GM12865 (cell line): Measurements from ENCODE around the gene IL17REL.

ENCODE experiments used
- DNase-seq: peaks from one replicate; pipeline ENCODE4 v3.0.0; 2010; ENCODE audit warnings: low read depth
- H3K4me3 ChIP-seq: 2 replicates; pipeline ENCODE4 v1.5.1; 2011; ENCODE audit warnings: mild to moderate bottlenecking, low read depth, low read length, control low read depth
- TF ChIP-seq, protein P1 (sequence below): IDR thresholded peaks from 2 replicates; pipeline ENCODE4 v1.5.1; 2011; ENCODE audit warnings: low read length, control low read depth, low read depth, inconsistent platforms; ENCODE audit not compliant: insufficient read depth; ENCODE audit errors: missing control alignments

The IL17REL gene

DNA sequence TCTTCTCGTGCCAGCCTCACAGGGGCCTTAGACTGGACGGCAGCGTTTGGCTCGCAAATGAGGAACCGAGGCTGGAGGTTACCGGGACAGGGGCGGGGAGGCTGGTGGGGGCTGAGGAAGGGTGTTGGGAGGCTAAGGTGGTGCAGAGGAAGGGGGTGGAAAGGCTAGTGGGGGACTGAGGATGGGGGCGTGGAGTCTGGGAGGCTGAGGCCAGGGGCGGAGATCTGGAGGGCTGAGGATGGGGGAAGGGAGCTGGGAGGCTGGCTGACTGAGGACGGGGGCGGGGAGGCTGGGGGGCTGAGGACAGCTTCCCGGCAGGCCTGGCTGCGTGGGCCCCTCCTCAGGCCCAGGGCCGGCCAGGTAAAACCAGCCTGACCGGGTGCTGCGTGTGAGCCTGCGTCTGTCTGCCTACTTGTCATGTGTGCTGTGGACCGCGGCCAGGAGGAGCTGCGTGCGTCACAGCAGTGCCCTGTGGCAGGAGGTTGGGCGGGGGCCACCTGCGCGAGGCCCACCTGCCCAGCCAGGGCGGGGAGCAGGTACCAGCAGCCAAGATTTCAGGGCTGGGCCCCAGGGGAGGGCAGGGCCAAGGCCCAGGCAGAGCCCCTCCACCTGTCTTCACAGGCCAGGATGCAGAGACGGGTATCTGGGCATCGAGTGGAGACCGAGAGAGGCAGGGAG is 61.4 kb downstream of the IL17REL start:
- no peak overlapping the region for H3K4me3 ChIP-seq
- TF ChIP-seq, protein P1, sequence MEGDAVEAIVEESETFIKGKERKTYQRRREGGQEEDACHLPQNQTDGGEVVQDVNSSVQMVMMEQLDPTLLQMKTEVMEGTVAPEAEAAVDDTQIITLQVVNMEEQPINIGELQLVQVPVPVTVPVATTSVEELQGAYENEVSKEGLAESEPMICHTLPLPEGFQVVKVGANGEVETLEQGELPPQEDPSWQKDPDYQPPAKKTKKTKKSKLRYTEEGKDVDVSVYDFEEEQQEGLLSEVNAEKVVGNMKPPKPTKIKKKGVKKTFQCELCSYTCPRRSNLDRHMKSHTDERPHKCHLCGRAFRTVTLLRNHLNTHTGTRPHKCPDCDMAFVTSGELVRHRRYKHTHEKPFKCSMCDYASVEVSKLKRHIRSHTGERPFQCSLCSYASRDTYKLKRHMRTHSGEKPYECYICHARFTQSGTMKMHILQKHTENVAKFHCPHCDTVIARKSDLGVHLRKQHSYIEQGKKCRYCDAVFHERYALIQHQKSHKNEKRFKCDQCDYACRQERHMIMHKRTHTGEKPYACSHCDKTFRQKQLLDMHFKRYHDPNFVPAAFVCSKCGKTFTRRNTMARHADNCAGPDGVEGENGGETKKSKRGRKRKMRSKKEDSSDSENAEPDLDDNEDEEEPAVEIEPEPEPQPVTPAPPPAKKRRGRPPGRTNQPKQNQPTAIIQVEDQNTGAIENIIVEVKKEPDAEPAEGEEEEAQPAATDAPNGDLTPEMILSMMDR: no peak
- DNase-seq: no peak

DNA sequence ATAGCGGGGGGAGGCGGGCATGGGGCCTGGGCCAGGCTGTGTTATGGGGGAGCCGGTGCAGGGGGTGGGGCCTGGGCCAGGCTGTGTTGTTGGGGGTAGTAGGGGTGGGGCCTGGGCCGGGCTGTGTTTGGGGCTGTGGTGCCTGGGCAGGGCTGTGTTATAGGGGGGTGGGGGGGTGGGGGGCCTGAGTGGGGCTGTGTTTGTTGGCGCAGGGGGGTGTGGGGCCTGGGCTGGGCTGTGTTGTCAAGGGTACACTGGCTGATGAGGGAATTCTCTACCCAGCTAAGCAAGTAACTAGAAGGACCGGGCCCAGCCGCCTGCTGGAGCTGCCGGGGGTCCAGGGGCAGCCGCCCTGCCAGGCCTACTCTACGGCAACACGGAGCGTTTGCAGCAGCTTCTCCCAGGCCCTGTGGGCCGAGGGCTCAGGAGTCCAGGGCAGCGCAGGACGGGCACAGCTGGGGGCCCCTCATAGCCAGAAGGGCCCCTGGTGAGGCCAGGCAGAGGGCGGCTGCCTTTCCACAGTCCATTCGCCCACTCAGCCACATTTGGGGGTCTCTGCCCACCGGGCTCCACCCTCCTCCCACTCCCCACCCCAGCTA is 62.1 kb downstream of the IL17REL start:
- TF ChIP-seq, protein P1: no peak
- no peak overlapping the region for H3K4me3 ChIP-seq
- no peak for DNase-seq

DNA sequence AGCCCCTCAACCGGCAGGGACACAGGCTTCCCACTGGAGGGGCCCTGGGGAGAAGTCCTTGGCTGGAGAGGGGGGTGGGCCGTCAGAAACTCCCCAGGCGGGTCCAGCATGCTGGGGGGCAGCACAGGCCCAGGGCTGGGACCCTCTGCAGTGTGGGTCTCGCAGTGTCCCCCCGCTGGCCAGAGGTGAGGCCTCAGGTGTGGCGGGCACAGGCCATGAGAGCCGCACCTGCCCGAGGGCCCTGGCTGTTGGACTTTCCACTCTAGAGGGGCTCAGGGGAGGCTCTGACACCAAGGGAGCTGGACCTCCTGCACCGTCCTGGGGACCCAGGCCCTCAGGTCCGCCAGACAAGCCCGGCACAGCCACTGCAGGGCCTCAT is 62.7 kb downstream of the IL17REL start:
- no peak overlapping the region for H3K4me3 ChIP-seq
- TF ChIP-seq, protein P1: no peak
- no peak for DNase-seq

DNA sequence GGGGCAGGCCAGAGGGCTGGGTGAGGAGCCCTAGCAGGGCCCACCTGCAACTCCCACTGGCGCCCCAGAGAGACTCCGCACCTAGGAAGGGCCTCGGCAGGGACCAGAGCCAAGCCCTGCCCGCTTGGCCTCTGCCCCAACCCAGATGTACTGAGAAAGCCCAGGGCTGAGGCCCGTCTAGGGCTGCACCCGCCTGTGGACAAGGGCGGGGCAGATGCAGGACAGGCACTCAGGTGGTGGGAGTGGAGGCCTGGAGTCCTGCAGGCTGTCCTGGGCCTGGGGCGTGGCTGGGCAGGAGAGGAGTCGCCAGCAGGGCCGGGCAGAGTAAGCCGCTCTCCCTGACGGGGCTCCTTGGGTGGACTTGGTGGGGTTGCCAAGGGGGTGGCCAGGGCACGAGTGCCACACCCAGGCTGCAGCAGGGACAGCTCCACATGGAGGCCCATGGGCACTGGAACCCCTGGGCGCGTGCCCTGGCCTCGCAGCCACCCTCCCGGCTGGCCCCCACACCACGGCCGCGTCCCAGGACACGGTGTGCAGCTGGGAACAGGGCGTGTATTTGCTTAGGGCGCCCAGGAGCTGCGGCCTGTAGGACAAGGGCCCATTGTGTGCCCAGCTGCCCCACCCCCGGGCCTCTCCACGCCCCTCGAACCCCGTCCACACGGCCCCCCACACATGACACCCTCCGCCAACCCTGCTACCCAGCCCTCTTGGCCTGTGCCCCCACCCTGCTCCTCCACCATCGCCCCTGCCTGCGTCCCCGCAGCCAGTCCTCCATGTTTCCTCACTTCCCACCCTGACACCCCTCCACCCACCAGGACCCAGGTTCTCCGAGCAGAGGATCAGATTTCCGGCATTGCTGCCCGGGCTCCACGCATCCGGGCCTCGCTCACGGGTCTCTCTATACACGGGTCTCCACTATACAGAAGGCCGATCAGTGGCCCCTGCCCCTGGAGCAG is 63.3 kb downstream of the IL17REL start:
- H3K4me3 ChIP-seq: no peak overlapping the region
- TF ChIP-seq, protein P1: no peak
- no peak for DNase-seq

DNA sequence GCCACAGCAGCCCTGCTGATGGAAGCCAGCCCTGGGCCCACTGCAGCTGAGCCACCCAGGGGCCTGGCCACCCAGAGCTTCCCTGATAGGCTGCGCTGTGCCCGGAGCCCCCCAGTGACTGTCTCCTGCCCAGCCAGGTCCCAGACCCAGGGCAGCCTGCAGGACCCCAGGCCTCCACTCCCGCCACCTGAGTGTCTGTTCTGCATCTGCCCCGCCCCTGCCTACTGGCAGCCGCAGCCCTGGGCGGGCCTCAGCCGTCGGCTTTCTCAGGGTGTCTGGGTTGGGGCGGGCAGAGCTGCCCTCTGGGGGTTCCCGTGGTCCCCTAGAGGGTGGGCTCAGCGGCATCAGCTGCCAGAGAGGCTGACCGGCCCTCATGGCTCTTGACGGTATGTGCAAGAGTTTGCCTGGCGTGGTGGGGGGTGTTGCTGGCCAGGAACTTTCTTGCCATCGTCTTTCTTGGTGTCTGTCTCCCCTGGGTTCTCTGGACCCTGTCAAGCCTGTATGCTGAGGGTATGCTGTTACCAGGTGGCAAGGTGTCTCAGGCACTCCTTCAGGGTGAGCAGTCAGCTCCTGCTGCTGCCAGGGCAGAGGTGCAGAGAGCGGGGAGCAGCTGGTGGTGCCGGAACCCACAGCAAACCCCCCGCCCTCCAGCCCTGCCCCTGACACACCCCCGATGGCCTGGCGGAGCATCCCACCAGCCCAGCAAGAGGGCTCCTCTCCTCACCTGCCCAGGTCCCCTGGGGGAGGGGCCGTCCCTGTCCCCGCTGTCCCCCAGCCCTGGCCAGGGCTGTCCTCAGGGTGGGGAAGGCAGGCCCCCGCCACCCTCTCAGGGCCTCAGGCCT is 64.2 kb downstream of the IL17REL start:
- H3K4me3 ChIP-seq: no peak overlapping the region
- DNase-seq: no peak
- TF ChIP-seq, protein P1: no peak

DNA sequence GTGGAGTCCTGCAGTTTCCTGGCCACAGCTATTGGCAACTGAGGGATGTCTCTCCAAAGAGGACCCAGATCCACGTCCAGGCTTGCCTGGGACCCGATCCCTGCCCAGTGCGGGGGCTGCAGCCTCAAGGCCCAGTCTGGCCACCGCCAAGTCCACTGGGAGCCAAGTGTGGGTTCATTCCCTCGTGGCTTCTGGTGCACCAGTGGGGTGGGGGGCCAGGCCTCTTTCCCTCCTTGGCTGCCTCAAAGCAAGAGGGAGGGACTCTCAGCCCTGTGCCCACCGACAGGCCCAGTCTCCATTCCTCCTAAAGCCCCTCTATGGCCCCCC is 65.3 kb downstream of the IL17REL start:
- TF ChIP-seq, protein P1: no peak
- no peak for DNase-seq
- no peak overlapping the region for H3K4me3 ChIP-seq
